RKO (cell line): ENCODE results near the gene ACTR5.
"Not testable (repeated sequence)": the region's sequence is repeated elsewhere in the genome, so short reads cannot be mapped to it uniquely, and the experiment has no call there.

Source experiments
- DNase-seq: peaks from one replicate; pipeline ENCODE4 v3.0.0-alpha.2; 2016; ENCODE audit warnings: low spot score

The ACTR5 gene

GRCh38 chr20:38804682-38805501 lies 56.6 kb downstream of the ACTR5 start:
- DNase-seq = no peak

GRCh38 chr20:38805502-38805957 lies 57.3 kb downstream of the ACTR5 start, which contains the start of gene PPP1R16B:
Gene PPP1R16B (plus strand): TSS chr20:38805697. CDS start chr20:38835926, 30,229 bp downstream.
- no peak for DNase-seq

- no peak for DNase-seq
Observed at GRCh38 chr20:38805958-38806854, 57.9 kb downstream of the ACTR5 start.

- DNase-seq = no peak
Observed at GRCh38 chr20:38806855-38807655, 58.8 kb downstream of the ACTR5 start.

GRCh38 chr20:38809942-38810341 lies 61.7 kb downstream of the ACTR5 start:
- no peak for DNase-seq

- no peak for DNase-seq
Observed at GRCh38 chr20:38810926-38811630, 62.8 kb downstream of the ACTR5 start.

- DNase-seq = no peak
Observed at GRCh38 chr20:38811769-38812168, 63.5 kb downstream of the ACTR5 start.

- no peak for DNase-seq
Observed at GRCh38 chr20:38812182-38812581, 63.9 kb downstream of the ACTR5 start.

GRCh38 chr20:38812709-38813573 lies 64.7 kb downstream of the ACTR5 start:
- DNase-seq = no peak

- DNase-seq = not testable (repeated sequence)
Observed at GRCh38 chr20:38813574-38813962, 65.3 kb downstream of the ACTR5 start.

- no peak for DNase-seq
Observed at GRCh38 chr20:38815446-38815845, 67.2 kb downstream of the ACTR5 start.

GRCh38 chr20:38818113-38819065 lies 70.1 kb downstream of the ACTR5 start:
- DNase-seq = no peak
